Measurements from ENCODE around the gene ARHGEF1.

ARHGEF1 gene

GRCh38 chr19:41883821-41884733 lies 1.1 kb downstream of the ARHGEF1 start:
- peak; percentile 91 for DNase-seq

DNA sequence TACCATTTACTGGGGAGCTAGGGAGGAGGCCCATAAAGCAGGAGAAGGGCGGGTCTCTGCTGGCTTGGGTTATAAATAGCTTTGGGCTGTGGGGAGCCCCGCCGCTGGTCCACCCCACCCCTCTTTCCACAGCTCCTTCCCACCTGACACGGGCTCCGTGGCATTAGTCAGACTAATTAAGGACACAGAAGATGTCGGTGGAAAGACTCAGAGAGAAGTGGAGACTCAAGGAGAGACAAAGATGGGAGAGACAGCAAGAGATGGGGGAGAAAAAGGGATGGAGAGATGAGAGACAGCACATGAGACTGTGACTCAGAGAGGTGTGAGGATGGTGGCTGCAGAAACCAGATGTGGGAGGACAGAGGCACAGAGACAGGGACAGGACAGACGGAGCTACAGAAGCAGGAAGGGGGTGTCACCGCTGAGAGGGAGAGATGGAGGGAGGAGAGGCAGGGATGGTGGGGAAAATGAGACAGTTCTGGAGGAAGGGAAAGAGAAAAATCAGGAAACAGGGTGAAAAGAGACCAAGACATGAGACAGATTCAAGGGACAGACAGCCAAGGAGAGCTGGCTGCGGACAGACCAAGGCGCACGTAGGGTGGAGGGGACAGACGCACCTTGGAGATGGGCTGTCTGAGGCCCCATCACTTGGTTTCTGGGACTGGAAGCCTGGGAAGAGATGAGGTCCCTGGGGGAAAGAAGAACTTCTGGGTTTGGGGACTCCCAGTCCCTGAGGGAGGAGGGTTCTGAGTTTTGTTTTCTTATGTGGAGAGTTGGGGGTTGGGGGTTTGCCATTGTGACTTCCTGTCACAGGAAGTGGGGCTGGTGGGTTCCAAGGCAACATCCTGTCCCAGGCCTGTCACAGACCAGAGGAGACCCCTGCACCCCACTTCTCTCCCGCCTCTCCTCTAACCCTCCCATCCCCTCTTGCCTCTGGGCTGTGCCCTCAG lies 4.1 kb downstream of the ARHGEF1 start:
- DNase-seq = peak; percentile 80

DNA sequence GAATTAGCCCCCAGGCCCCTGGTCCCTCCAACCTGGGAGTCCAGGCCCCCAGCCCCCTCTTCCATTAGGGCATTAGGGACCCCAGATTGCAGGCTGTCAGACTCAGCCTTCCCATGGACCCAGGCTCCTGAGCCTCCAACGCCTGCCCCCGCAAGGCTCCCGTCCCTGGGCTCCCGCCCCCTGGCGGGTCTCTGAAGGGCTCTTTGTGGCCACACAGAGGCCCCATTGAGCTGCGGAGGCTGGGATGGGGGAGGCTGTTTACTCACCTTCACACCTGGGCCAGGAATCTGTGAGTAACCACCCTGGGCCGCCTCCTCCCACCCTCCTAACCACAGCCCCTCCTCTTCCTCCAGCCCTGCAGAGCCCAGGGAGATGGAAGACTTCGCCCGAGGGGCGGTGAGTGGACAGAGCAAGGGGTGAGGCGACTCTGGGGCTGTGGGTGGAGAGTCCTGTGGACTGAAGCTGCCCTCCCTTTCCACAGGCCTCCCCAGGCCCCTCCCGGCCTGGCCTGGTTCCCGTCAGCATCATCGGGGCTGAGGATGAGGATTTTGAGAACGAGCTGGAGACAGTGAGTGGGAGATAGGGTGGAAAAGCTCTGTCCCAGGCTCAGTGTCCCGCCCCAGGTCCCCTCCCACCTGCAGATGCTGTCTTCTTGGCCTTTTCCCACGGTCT lies 4.9 kb downstream of the ARHGEF1 start:
- peak; percentile 84 for DNase-seq

- no peak for DNase-seq
Observed at GRCh38 chr19:41888926-41889325, 5.9 kb downstream of the ARHGEF1 start.

GRCh38 chr19:41889896-41890295 lies 6.9 kb downstream of the ARHGEF1 start:
- DNase-seq = no peak

GRCh38 chr19:41890936-41891335 lies 8.0 kb downstream of the ARHGEF1 start:
- no peak for DNase-seq

DNA sequence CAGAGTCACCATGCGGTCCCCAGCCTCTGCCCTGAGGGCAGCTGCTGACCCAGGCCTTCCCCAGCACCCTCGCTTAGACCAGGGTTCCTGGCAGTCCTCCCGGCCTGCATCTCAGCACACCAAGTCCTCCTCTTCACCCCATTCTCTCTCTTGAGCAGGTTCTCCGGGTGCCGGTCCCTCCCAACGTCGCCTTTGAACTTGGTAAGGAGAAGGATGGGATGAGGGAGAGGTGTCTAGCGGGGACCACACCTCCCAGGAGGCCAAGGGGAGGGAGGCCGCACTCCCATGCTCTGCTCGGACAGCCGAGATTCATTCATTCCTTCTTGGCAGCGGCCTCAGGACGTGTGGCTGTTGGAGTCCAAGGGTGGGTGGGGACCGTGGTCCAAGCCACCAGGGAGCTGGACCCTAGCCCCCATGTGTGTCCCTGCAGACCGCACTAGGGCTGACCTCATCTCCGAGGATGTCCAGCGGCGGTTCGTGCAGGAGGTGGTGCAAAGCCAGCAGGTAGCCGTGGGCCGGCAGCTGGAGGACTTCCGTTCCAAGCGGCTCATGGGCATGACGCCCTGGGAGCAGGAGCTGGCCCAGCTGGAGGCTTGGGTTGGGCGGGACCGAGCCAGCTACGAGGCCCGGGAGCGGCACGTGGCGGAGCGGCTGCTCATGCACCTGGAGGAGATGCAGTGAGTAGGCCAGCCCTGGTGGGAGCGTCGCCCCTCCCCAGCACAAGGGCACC lies 9.4 kb downstream of the ARHGEF1 start:
- DNase-seq = no peak

DNA sequence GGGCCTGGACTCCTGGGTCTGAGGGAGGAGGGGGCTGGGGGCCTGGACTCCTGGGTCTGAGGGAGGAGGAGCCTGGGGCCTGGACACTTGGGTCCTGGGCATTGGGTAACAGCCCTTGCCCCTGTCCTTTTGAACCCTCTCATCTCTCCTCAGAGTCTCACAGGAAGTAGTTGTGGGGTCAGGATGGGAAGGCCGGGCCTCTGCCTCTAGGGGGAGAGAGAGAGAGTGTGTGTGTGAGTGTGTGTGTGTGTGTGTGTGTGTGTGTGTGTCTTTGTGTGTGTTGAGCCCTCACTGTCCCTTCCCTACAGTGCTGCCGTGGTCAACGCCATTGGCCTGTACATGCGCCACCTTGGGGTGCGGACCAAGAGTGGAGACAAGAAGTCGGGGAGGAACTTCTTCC lies 10.9 kb downstream of the ARHGEF1 start:
- DNase-seq = peak; percentile 48

GRCh38 chr19:41894350-41894749 lies 11.4 kb downstream of the ARHGEF1 start:
- no peak for DNase-seq

GRCh38 chr19:41895745-41896580 lies 13.0 kb downstream of the ARHGEF1 start:
- DNase-seq = no peak

DNA sequence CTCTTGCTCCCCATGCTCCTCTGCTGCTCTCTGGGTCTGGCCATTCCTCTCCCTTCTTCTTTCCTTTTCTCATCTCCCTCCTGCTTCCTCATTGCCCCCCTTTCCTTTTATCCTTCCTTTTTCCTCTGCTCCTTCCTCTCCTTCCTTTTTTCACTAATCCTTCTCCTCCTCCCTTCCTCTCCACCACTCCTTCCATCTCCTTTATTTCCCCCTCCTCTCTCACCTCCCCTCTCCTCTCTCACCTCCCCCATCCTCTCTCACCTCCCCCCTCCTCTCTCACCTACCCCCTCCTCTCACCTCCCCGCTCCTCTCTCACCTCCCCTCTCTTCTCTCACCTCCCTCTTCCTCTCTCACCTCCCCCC lies 13.6 kb downstream of the ARHGEF1 start:
- DNase-seq = no peak

- no peak for DNase-seq
Observed at GRCh38 chr19:41897181-41897580, 14.2 kb downstream of the ARHGEF1 start.

GRCh38 chr19:41897820-41898219 lies 14.8 kb downstream of the ARHGEF1 start:
- DNase-seq = no peak

- DNase-seq = no peak
Observed at GRCh38 chr19:41898235-41898634, 15.3 kb downstream of the ARHGEF1 start.

DNA sequence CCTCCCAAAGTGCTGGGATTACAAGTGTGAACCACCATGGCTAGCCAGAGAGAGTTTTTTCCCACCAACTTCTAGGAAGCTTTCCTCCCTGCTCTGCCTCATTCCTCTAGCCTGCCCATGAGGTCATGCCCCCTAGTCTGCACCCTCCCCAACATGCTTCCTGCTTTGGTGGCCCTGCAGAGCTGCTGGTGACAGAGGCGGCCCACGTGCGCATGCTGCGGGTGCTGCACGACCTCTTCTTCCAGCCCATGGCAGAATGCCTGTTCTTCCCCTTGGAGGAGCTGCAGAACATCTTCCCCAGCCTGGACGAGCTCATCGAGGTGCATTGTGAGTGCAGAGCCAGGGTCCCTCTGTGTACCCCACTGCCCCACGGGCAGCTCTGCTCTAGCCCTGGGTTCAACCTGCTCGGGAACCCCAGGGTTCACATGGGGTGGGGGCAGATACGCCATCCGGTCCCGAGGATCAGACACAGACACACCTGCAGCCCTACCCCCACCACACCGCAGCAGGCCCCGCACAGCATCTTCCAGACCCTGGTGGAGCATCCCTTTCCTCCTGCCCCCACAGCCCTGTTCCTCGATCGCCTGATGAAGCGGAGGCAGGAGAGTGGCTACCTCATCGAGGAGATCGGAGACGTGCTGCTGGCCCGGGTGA lies 18.9 kb downstream of the ARHGEF1 start:
- DNase-seq = no peak

DNA sequence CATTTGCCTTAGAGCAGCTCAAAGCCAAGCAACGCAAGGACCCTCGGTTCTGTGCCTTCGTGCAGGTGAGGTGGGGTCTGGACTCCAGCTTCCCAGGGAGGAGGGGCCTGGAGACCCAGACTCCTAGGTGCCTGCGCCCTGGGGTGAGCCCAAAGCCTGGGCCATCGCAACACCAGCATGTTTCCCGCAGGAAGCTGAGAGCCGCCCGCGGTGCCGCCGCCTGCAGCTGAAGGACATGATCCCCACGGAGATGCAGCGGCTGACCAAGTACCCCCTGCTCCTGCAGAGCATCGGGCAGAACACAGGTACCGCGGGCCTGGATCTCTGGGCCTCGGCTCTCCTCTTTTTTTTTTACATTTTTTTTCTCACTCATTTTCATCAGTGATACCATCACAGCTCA lies 19.6 kb downstream of the ARHGEF1 start:
- DNase-seq = no peak

GRCh38 chr19:41903193-41903953 lies 20.4 kb downstream of the ARHGEF1 start:
- no peak for DNase-seq

DNA sequence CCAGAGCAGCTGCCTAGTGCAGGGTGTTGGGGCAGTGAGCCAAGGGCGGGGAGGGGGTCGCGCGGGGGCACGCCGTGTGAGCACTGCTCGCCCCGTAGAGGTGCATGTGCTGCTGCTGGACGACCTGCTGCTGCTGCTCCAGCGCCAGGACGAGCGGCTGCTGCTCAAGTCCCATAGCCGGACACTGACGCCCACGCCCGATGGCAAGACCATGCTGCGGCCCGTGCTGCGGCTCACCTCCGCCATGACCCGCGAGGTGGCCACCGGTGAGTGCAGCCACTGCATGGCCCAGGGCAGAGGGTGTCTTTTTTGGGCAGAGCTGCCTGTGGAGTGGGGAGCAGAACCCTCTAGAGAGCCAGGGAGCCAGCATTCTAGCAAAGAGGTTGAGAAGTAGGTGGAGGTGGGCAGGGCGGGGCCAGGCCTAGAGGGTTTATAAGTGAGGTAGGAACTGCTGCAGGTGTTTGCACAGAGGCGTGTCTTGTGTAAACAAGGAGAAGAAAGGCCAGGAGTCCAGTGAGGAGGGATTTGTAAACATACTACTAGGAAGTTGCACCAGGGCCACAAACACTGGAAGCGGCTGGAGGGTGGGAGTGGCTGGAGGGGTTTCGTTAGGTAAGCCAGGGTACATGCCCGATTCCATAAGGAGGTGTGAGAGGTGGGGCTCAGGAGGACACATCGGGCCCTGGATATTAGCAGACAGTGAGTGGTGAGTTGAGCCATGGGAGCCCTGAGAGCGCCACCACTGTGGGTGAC lies 21.3 kb downstream of the ARHGEF1 start:
- DNase-seq = no peak

GRCh38 chr19:41905273-41906002 lies 22.5 kb downstream of the ARHGEF1 start:
- no peak for DNase-seq

Measured in CD4-positive, alpha-beta T cell treated with Interleukin-10 for 1 hour (primary cell).